ENCODE data around the gene MYO1D. TPM values are rescaled to one million over a fixed set of nuclear protein-coding genes. Genes with fewer than 3 reads are reported as not detected.

MYO1D gene
- total RNA-seq, 2 donors from 2014 or later: 42.9 to 43.7 TPM

DNA sequence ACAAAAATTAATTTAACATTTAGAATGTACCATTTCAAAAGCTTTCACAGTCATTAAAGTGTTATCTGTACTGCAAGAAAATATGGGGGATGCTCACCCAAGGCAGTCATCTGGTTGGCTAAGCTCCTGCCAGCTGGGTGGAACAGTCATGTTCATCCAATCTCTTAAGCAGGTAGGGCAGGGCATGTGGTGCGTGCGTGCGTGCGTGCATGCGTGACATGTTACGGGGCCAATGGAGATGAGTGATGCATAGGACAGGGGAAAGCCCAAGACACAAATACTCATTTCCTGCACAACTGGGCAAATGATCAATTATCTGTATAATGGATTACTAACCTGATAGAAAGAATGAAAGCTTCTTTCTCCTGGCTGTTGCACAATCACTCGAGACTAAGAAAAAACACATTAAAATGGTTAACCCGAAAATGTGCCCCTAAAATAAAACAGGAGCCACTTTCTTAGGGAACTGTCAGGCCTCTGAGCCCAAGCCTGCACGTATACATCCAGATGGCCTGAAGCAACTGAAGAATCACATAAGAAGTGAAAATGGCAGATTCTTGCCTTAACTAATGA lies 104.4 kb downstream of the MYO1D start:
- no peak overlapping the region for H3K4me3 Mint-ChIP-seq
- Histone ChIP-seq H3K9me3 (ENCODE audit: control insufficient read depth, low read length) (peaks cover 8% of the 10 kb centered on the region), H3K4me1 (ENCODE audit: control insufficient read depth, insufficient read depth, low read length) (peaks cover 18% of the 10 kb centered on the region), H3K27me3 (ENCODE audit: control insufficient read depth, insufficient read depth, low read length, poor library complexity, severe bottlenecking) (no peaks in the 10 kb centered on the region), H3K27ac (ENCODE audit: low read depth, low read length) (no peak overlapping the region), H3K36me3 (ENCODE audit: control insufficient read depth, insufficient read depth, low read length) (peaks cover 9% of the 10 kb centered on the region), H3K4me3 (ENCODE audit: low read length) (no peak overlapping the region), H3K9ac (ENCODE audit: extremely low read depth, low read length, poor library complexity, severe bottlenecking) (no peak overlapping the region)
- WGBS, 2 experiments (ENCODE audit: insufficient coverage in 1 of 2, insufficient read length in 1 of 2): 96 to 97% methylated on average over 6 to 9 of the region's 9 CpGs
- DNase-seq: no peak
- peaks cover 9% of the 10 kb centered on the region for H3K9me3 Mint-ChIP-seq
- no peaks in the 10 kb centered on the region for H3K27me3 Mint-ChIP-seq (ENCODE audit: insufficient read depth)
- H3K36me3 Mint-ChIP-seq (ENCODE audit: low read depth): peaks cover 27% of the 10 kb centered on the region
- TF ChIP-seq, protein P1, sequence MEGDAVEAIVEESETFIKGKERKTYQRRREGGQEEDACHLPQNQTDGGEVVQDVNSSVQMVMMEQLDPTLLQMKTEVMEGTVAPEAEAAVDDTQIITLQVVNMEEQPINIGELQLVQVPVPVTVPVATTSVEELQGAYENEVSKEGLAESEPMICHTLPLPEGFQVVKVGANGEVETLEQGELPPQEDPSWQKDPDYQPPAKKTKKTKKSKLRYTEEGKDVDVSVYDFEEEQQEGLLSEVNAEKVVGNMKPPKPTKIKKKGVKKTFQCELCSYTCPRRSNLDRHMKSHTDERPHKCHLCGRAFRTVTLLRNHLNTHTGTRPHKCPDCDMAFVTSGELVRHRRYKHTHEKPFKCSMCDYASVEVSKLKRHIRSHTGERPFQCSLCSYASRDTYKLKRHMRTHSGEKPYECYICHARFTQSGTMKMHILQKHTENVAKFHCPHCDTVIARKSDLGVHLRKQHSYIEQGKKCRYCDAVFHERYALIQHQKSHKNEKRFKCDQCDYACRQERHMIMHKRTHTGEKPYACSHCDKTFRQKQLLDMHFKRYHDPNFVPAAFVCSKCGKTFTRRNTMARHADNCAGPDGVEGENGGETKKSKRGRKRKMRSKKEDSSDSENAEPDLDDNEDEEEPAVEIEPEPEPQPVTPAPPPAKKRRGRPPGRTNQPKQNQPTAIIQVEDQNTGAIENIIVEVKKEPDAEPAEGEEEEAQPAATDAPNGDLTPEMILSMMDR (conservative IDR thresholded peaks at IDR 0.05): no peak
- H3K4me1 Mint-ChIP-seq: peaks cover 35% of the 10 kb centered on the region
- peak overlapping the region; percentile 46 for H3K27ac Mint-ChIP-seq

DNA sequence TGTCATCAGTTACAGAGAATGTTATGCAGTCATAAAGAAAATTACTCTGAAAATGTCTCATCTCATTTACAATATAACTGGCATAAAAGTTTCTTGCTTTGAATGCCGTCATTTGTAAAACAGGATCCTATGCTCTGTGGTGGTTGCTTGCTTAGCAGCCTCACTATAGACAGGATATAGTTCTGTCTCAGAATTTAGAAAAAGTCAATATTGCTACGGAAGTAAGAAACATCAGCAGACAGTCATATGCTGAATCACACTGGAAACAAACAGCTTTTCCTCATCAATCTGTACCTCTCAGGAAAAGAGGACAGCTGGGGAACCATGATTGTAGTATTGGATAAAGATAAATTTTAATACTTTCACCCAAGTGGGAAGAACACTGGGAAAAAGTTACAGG lies 105.5 kb downstream of the MYO1D start:
- H3K4me1 Mint-ChIP-seq: peaks cover 35% of the 10 kb centered on the region
- 93 to 100% methylated on average over 2 of the region's 2 CpGs for WGBS, 2 experiments (ENCODE audit: insufficient coverage in 1 of 2, insufficient read length in 1 of 2)

DNA sequence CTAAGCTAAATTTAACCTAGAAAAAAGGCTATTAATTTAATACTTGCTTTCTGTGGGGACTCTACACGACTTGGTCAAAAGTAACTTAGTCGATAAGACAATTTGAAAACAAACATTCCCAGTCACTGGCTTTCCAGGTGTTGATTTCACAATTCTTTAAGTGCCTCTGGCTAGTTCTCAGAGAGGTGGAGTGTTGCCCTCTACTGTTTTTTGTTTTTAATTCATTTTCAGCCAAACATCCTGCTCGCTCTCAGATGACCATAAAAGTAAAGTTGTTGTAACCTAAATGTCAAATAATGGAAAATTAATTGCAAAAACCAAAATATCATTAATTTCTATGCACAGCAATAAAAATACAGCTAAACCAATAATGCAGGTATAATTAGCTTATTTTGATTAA lies 107.1 kb downstream of the MYO1D start:
- Histone ChIP-seq H3K9ac (ENCODE audit: extremely low read depth, low read length, poor library complexity, severe bottlenecking) (no peak overlapping the region), H3K27ac (ENCODE audit: low read depth, low read length) (no peak overlapping the region), H3K4me1 (ENCODE audit: control insufficient read depth, insufficient read depth, low read length) (peaks cover 18% of the 10 kb centered on the region), H3K4me3 (ENCODE audit: low read length) (no peak overlapping the region), H3K36me3 (ENCODE audit: control insufficient read depth, insufficient read depth, low read length) (peaks cover 24% of the 10 kb centered on the region), H3K27me3 (ENCODE audit: control insufficient read depth, insufficient read depth, low read length, poor library complexity, severe bottlenecking) (no peaks in the 10 kb centered on the region), H3K9me3 (ENCODE audit: control insufficient read depth, low read length) (peaks cover 8% of the 10 kb centered on the region)
- no peak for DNase-seq
- Mint-ChIP-seq H3K36me3 (ENCODE audit: low read depth) (peaks cover 33% of the 10 kb centered on the region), H3K27me3 (ENCODE audit: insufficient read depth) (no peaks in the 10 kb centered on the region), H3K4me3 (no peak overlapping the region), H3K9me3 (peaks cover 9% of the 10 kb centered on the region), H3K4me1 (peaks cover 33% of the 10 kb centered on the region), H3K27ac (no peak overlapping the region)
- 58 to 67% methylated on average over 2 to 3 of the region's 3 CpGs for WGBS, 2 experiments (ENCODE audit: insufficient coverage in 1 of 2, insufficient read length in 1 of 2)
- TF ChIP-seq, protein P1 (conservative IDR thresholded peaks at IDR 0.05): peak; percentile 68

More for the DNA sequence above, 105.5 kb downstream of the MYO1D start:
- Mint-ChIP-seq H3K9me3 (peaks cover 9% of the 10 kb centered on the region), H3K36me3 (ENCODE audit: low read depth) (peaks cover 31% of the 10 kb centered on the region), H3K4me3 (no peak overlapping the region), H3K27me3 (ENCODE audit: insufficient read depth) (no peaks in the 10 kb centered on the region), H3K27ac (peak overlapping the region; percentile 20)
- TF ChIP-seq, protein P1 (conservative IDR thresholded peaks at IDR 0.05): no peak
- Histone ChIP-seq H3K27ac (ENCODE audit: low read depth, low read length) (no peak overlapping the region), H3K9ac (ENCODE audit: extremely low read depth, low read length, poor library complexity, severe bottlenecking) (no peak overlapping the region), H3K9me3 (ENCODE audit: control insufficient read depth, low read length) (peaks cover 8% of the 10 kb centered on the region), H3K27me3 (ENCODE audit: control insufficient read depth, insufficient read depth, low read length, poor library complexity, severe bottlenecking) (no peaks in the 10 kb centered on the region), H3K36me3 (ENCODE audit: control insufficient read depth, insufficient read depth, low read length) (peaks cover 18% of the 10 kb centered on the region), H3K4me1 (ENCODE audit: control insufficient read depth, insufficient read depth, low read length) (peaks cover 18% of the 10 kb centered on the region), H3K4me3 (ENCODE audit: low read length) (peak overlapping the region; percentile 1)
- DNase-seq: no peak
